Kidney (tissue), 14 donors: Measurements from ENCODE around the gene MLANA. TPM values are rescaled to one million over a fixed set of nuclear protein-coding genes. Genes with fewer than 3 reads are reported as not detected.
"Not testable (repeated sequence)": the region's sequence is repeated elsewhere in the genome, so short reads cannot be mapped to it uniquely, and the experiment has no call there.

Experiments
- DNase-seq, 5 donors: peaks; one replicate each; pipeline ENCODE4 v3.0.0-alpha.2; 2013 to 2020
- FAIRE-seq: peaks from 2 replicates; lab custom pipeline; 2012; peaks lifted over from hg19 to GRCh38; lab: Jason Lieb, UNC
- H3K27ac ChIP-seq, 2 donors: one replicate each; pipeline ENCODE4 v1.7.0; 2013; ENCODE audit warnings: low read depth in 2 of 2, low read length in 2 of 2, inconsistent platforms in 1 of 2
- H3K27me3 ChIP-seq: one replicate; pipeline ENCODE4 v1.7.1; 2013; ENCODE audit warnings: low read length, inconsistent platforms; ENCODE audit not compliant: control insufficient read depth, insufficient read depth
- H3K36me3 ChIP-seq, 3 donors: one replicate each; pipeline versions ENCODE4 v1.7.0 to v1.7.1; 2013; ENCODE audit warnings: low read length in 3 of 3, control low read depth in 1 of 3, inconsistent platforms in 1 of 3; ENCODE audit not compliant: insufficient read depth in 3 of 3, control insufficient read depth in 2 of 3
- H3K4me1 ChIP-seq, 3 donors: one replicate each; pipeline versions ENCODE4 v1.7.0 to v1.7.1; 2013; ENCODE audit warnings: low read length in 3 of 3, inconsistent platforms in 1 of 3, low read depth in 1 of 3; ENCODE audit not compliant: control insufficient read depth in 2 of 3, insufficient read depth in 2 of 3
- H3K4me3 ChIP-seq, 3 donors: one replicate each; pipeline versions ENCODE4 v1.7.0 to v1.8.1; 2013; ENCODE audit warnings: low read length in 3 of 3, control low read depth in 1 of 3, inconsistent platforms in 1 of 3
- H3K9ac ChIP-seq, 3 donors: one replicate each; pipeline versions ENCODE4 v1.7.0 to v1.7.1; 2013; ENCODE audit warnings: low read length in 3 of 3, control low read depth in 1 of 3, inconsistent platforms in 1 of 3
- H3K9me3 ChIP-seq, 3 donors: one replicate each; pipeline versions ENCODE4 v1.7.0 to v1.7.1; 2013; ENCODE audit warnings: low read length in 3 of 3, control low read depth in 1 of 3, inconsistent platforms in 1 of 3; ENCODE audit not compliant: control insufficient read depth in 2 of 3, insufficient read depth in 1 of 3
- intact Hi-C: fragments of 100-400 bp; cut with DNase I; formaldehyde crosslinking; loops from one replicate; pipeline ENCODE4 v1.11.1; 2022
- polyA plus RNA-seq: library from polyadenylated mRNA; stranded (reverse); fragments of 350-450 nt; fragmentation: Illumina TruSeq; extraction: RNeasy Lipid Tissue Mini Kit (QIAGEN cat#74804); gene quantifications from one replicate; pipeline ENCODE4 v1.2.3, GENCODE V29; 2014; ENCODE audit warnings: low read depth, low replicate concordance; ENCODE audit not compliant: insufficient read depth
- total RNA-seq: library from RNA; stranded (reverse); fragmentation: NEBNext Ultra II Directional; extraction: Animal tissue kit (Norgen Biotek cat#: 25700); gene quantifications from one replicate; pipeline ENCODE4 v1.2.1, GENCODE V29; 2021
- TF ChIP-seq, protein P1 (sequence below): IDR thresholded peaks from 3 replicates; pipeline ENCODE4 v1.5.1; 2012; ENCODE audit warnings: mild to moderate bottlenecking, moderate library complexity, borderline replicate concordance; ENCODE audit not compliant: insufficient read depth; ENCODE audit errors: extremely low read depth
- donor health status: control.
- donor health status: control.
- donor health status: control.
- donor health status: control.
- donor health status: control.
- donor health status: DM: yes; HTN: yes; CAD: no.
- donor health status: Normal renal cell carcinoma (clear cell type).

Gene MLANA
- total and polyA plus RNA-seq, 2 donors from 2014 or later: not detected

GRCh38 chr9:5879419-5880181 is 11.1 kb upstream of the MLANA start:
- H3K4me1 ChIP-seq: peaks cover 0 to 2% (median 0%) of the 10 kb centered on the region in 3 donors
- no peaks in the 10 kb centered on the region for H3K27me3 ChIP-seq
- TF ChIP-seq, protein P1, sequence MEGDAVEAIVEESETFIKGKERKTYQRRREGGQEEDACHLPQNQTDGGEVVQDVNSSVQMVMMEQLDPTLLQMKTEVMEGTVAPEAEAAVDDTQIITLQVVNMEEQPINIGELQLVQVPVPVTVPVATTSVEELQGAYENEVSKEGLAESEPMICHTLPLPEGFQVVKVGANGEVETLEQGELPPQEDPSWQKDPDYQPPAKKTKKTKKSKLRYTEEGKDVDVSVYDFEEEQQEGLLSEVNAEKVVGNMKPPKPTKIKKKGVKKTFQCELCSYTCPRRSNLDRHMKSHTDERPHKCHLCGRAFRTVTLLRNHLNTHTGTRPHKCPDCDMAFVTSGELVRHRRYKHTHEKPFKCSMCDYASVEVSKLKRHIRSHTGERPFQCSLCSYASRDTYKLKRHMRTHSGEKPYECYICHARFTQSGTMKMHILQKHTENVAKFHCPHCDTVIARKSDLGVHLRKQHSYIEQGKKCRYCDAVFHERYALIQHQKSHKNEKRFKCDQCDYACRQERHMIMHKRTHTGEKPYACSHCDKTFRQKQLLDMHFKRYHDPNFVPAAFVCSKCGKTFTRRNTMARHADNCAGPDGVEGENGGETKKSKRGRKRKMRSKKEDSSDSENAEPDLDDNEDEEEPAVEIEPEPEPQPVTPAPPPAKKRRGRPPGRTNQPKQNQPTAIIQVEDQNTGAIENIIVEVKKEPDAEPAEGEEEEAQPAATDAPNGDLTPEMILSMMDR: no peak
- no peaks in the 10 kb centered on the region for H3K36me3 ChIP-seq
- H3K27ac ChIP-seq: no peak overlapping the region
- intact Hi-C loops: no loop called here
- FAIRE-seq: no peak
- no peak overlapping the region for H3K9ac ChIP-seq
- DNase-seq: no peak
- no peak overlapping the region for H3K4me3 ChIP-seq
- H3K9me3 ChIP-seq: no peaks in the 10 kb centered on the region

DNA sequence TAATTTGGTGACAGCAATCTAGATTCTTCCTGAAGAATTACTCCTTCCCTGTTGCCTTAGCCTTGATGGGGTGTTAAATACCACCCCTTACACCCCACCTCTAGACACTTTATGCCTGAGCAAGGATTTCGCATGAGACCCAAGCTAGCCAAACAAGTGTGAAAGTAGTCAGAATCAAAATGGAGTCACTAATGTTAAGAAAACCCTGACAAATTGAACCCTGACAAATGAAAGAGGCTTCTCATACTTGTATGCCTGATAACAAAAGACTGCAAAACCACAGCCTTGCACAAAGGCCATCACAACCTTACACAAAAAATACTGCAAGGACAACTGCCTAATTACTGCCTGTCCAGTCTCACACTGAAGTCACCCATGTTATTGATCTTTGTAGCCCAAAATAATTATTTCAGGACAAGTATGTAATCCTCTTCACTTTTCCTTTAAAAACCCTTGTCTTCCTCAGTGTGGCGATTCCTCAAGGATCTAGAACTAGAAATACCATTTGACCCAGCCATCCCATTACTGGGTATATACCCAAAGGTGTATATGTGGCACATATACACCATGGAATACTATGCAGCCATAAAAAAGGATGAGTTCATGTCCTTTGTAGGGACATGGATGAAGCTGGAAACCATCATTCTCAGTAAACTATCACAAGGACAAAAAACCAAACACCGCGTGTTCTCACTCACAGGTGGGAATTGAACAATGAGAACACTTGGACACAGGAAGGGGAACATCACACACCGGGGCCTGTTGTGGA is 8.3 kb upstream of the MLANA start:
- not testable (repeated sequence) for FAIRE-seq

DNA sequence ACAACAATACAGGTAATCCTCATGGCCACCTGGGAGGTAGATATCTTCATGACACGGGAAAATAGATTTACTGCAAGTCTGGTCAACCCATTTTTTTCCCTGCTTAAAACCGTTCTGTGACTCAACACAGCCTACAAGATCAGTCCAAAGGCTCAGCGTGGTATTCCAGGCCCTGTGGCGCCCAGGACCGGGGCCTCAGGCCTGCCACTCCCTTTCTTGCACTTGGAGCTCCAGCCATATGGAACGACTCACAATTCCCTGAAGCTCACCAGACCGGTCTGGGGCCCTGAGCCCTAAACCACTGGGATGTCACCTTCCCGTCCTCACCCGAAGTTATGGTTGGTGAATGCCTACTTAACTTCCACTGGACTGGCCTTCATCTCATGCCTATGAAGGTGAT is 6.5 kb upstream of the MLANA start:
- no peaks in the 10 kb centered on the region for H3K27me3 ChIP-seq
- peak overlapping the region in 1 of 2 donors; percentile 17 for H3K27ac ChIP-seq
- no peak overlapping the region for H3K4me3 ChIP-seq
- peak in 1 of 5 donors; percentile 29 for DNase-seq
- intact Hi-C loops: no loop called here
- peaks cover 0 to 3% (median 2%) of the 10 kb centered on the region in 3 donors for H3K4me1 ChIP-seq
- FAIRE-seq: no peak
- H3K9me3 ChIP-seq: no peaks in the 10 kb centered on the region
- H3K36me3 ChIP-seq: no peaks in the 10 kb centered on the region
- TF ChIP-seq, protein P1: no peak
- no peak overlapping the region for H3K9ac ChIP-seq

More for the DNA sequence above, 8.3 kb upstream of the MLANA start:
- H3K9ac ChIP-seq, H3K4me3 ChIP-seq, H3K4me1 ChIP-seq, H3K36me3 ChIP-seq, intact Hi-C loops, H3K9me3 ChIP-seq, DNase-seq, H3K27me3 ChIP-seq, H3K27ac ChIP-seq: not testable (repeated sequence)
